Type B pancreatic cell (in vitro differentiated cells): ENCODE measurements around the gene FGF14. TPM values are rescaled to one million over a fixed set of nuclear protein-coding genes. Genes with fewer than 3 reads are reported as not detected.

Experiments
- DNase-seq: peaks from one replicate; pipeline ENCODE4 v3.0.0; 2021; ENCODE audit warnings: mixed read lengths; ENCODE audit not compliant: unreplicated experiment; ENCODE audit errors: extremely low spot score
- H3K27ac Mint-ChIP-seq: 2 replicates; pipeline ENCODE4 v1.8.0; 2021; ENCODE audit warnings: mild to moderate bottlenecking, mixed read lengths
- H3K27me3 Mint-ChIP-seq: 2 replicates; pipeline ENCODE4 v1.8.0; 2021; ENCODE audit warnings: mixed read lengths
- H3K36me3 Mint-ChIP-seq: 2 replicates; pipeline ENCODE4 v1.8.0; 2021; ENCODE audit warnings: mixed read lengths
- H3K4me1 Mint-ChIP-seq: one replicate; pipeline ENCODE4 v1.8.0; 2021; ENCODE audit warnings: mixed read lengths; ENCODE audit not compliant: unreplicated experiment
- H3K4me3 Mint-ChIP-seq: 2 replicates; pipeline ENCODE4 v1.8.0; 2021; ENCODE audit warnings: mild to moderate bottlenecking, mixed read lengths
- H3K9me3 Mint-ChIP-seq: 2 replicates; pipeline ENCODE4 v1.8.0; 2021; ENCODE audit warnings: mixed read lengths
- CTCF ChIP-seq: fragments of 200-600 bp; sonication (generic); conservative IDR thresholded peaks from 2 replicates; pipeline ENCODE4 v1.5.0; 2021; ENCODE audit warnings: antibody characterized with exemption, mild to moderate bottlenecking
- total RNA-seq: library from RNA; stranded (reverse); gene quantifications from 2 replicates; pipeline ENCODE4 v1.2.1, GENCODE V29; 2021; ENCODE audit warnings: low replicate concordance

The FGF14 gene
- total RNA-seq, 1 donor from 2014 or later: 4.2 TPM

- TF ChIP-seq CTCF: no peak
- no peaks in the 10 kb centered on the region for H3K36me3 Mint-ChIP-seq
- H3K4me1 Mint-ChIP-seq: peaks cover 3% of the 10 kb centered on the region
- no peaks in the 10 kb centered on the region for H3K9me3 Mint-ChIP-seq
- H3K27me3 Mint-ChIP-seq: no peaks in the 10 kb centered on the region
- no peak overlapping the region for H3K4me3 Mint-ChIP-seq
- DNase-seq: no peak
- no peak overlapping the region for H3K27ac Mint-ChIP-seq
Observed at GRCh38 chr13:102203718-102204117, 198.1 kb downstream of the FGF14 start.

DNA sequence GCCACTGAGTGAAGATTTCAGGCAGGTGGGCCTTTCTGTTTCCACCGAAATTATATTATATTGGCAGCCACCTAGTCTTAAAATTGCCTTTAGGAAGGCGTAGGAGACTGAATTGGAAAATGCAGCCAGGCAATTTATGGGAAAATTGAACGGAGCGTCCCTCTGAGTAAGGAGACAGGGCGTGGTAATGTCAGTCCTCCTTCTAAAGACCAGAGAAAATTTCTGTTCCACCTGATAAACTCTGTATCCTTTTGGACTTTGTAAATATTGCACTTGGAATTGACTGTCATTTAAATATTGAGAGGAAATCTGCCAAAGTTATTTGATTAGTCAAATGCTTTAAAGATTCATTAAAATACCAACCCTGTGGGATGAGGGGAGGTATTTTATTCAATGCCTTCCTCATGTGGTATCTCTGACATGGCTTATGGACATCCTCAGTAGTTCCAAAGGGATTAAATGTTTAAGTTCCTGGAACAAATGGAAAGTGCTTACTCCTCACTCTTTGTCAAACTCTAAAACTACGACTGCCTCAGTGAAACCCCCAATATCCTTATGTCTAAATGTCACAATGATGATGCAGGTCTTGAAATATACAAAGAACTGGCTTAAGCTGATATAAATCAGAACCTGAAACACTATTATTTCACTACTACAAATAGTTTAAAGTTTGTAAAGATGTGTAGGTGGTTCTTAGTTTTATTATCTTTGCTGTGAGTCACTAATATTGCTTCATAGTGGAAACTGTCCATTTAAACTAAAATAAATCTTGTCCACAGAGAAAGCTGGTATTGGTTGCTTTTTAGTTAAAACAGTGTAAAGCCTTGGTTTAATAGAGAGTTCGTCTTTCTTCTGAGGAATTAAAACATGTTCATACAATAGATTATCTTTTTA is 203.2 kb downstream of the FGF14 start:
- Mint-ChIP-seq H3K4me3 (no peak overlapping the region), H3K27me3 (no peaks in the 10 kb centered on the region), H3K9me3 (no peaks in the 10 kb centered on the region), H3K4me1 (peaks cover 5% of the 10 kb centered on the region), H3K27ac (no peak overlapping the region), H3K36me3 (no peaks in the 10 kb centered on the region)
- TF ChIP-seq CTCF: no peak
- no peak for DNase-seq

GRCh38 chr13:102197193-102197592 is 204.7 kb downstream of the FGF14 start:
- H3K4me1 Mint-ChIP-seq: peaks cover 5% of the 10 kb centered on the region
- no peak overlapping the region for H3K4me3 Mint-ChIP-seq
- H3K36me3 Mint-ChIP-seq: no peaks in the 10 kb centered on the region
- no peak for DNase-seq
- no peak for TF ChIP-seq CTCF
- H3K9me3 Mint-ChIP-seq: no peaks in the 10 kb centered on the region
- H3K27ac Mint-ChIP-seq: no peak overlapping the region
- H3K27me3 Mint-ChIP-seq: no peaks in the 10 kb centered on the region

GRCh38 chr13:102195566-102196462 is 206.0 kb downstream of the FGF14 start:
- no peaks in the 10 kb centered on the region for H3K27me3 Mint-ChIP-seq
- H3K4me3 Mint-ChIP-seq: no peak overlapping the region
- no peak for TF ChIP-seq CTCF
- peaks cover 5% of the 10 kb centered on the region for H3K4me1 Mint-ChIP-seq
- no peak overlapping the region for H3K27ac Mint-ChIP-seq
- H3K9me3 Mint-ChIP-seq: no peaks in the 10 kb centered on the region
- DNase-seq: no peak
- H3K36me3 Mint-ChIP-seq: no peaks in the 10 kb centered on the region

DNA sequence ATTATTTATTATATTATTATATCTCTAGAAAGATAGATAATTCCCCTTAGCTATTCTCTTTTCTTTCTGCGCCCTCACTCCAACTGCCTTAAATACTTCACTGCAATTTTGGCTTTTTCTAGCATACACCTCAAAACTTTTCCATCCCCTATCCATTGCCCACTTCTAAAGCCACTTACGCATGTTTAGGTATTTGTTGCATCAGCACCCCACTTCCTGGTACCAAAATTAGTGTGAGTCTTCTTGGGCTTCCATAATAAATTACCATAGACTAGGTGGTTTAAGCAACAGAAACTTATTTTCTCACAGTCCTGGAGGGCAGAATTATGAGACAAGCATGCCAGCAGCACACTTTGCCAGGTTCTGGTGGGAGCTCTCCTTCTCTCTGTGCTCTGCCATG is 209.0 kb downstream of the FGF14 start:
- no peaks in the 10 kb centered on the region for H3K27me3 Mint-ChIP-seq
- no peak for DNase-seq
- no peak for TF ChIP-seq CTCF

More for the DNA sequence above, 209.0 kb downstream of the FGF14 start:
- Mint-ChIP-seq H3K4me1 (peaks cover 5% of the 10 kb centered on the region), H3K9me3 (no peaks in the 10 kb centered on the region), H3K36me3 (no peaks in the 10 kb centered on the region), H3K27ac (no peak overlapping the region), H3K4me3 (no peak overlapping the region)
